IMR-90 (cell line): ENCODE data around the gene ITCH. TPM values are rescaled to one million over a fixed set of nuclear protein-coding genes. Genes with fewer than 3 reads are reported as not detected.

Source experiments
- ATAC-seq: fragments of 200-7000 bp; cut with Tn5 transposase; 2 replicates; pipeline ENCODE4 v1.9.1; 2020; ENCODE audit warnings: low read depth, mild to moderate bottlenecking, moderate library complexity
- BruUV-seq: library from RNA; stranded (reverse); fragments of 400-500 nt; replicated peaks from 2 replicates; lab custom pipeline; 2021; lab: Mats Ljungman, UMichigan
- CTCF ChIA-PET: fragments of 300-600 bp; formaldehyde crosslinking; extraction: SDS; loops from one replicate; lab custom pipeline; 2021; ENCODE audit warnings: antibody characterized with exemption; lab: Yijun Ruan, JAX
- POLR2A ChIA-PET: fragments of 300-600 bp; sonication (Branson Sonifier 250); formaldehyde crosslinking; loops from one replicate; lab custom pipeline; 2022; ENCODE audit warnings: antibody characterized with exemption; ENCODE audit not compliant: unreplicated experiment; lab: Charles Lee
- DNase-seq: peaks from one replicate; pipeline ENCODE4 v3.0.0; 2013
- H2AFZ ChIP-seq: replicated peaks from 2 replicates; pipeline ENCODE3; 2013; ENCODE audit warnings: low read length, mild to moderate bottlenecking; ENCODE audit not compliant: poor library complexity
- H2AK5ac ChIP-seq: 2 replicates; pipeline ENCODE4 v1.6.1; 2013; ENCODE audit warnings: low read depth, low read length, inconsistent platforms
- H2AK9ac ChIP-seq: replicated peaks from 2 replicates; pipeline ENCODE3; 2013; ENCODE audit warnings: mild to moderate bottlenecking, low read depth, low read length, moderate library complexity; ENCODE audit not compliant: poor library complexity
- H2BK120ac ChIP-seq: 2 replicates; pipeline ENCODE4 v1.6.1; 2013; ENCODE audit warnings: low read depth, low read length, inconsistent platforms
- H2BK15ac ChIP-seq: 3 replicates; pipeline ENCODE4 v1.6.1; 2013; ENCODE audit warnings: low read depth, low read length, inconsistent platforms
- H2BK20ac ChIP-seq: 2 replicates; pipeline ENCODE4 v1.6.1; 2013; ENCODE audit warnings: low read depth, mild to moderate bottlenecking, inconsistent platforms, low read length, moderate library complexity
- H2BK5ac ChIP-seq: 2 replicates; pipeline ENCODE4 v1.6.1; 2013; ENCODE audit warnings: mild to moderate bottlenecking, low read depth, low read length, inconsistent platforms; ENCODE audit not compliant: poor library complexity, severe bottlenecking
- H3K14ac ChIP-seq: replicated peaks from 2 replicates; pipeline ENCODE4 v1.6.1; 2013; ENCODE audit warnings: low read depth, low read length, inconsistent platforms
- H3K18ac ChIP-seq: 2 replicates; pipeline ENCODE4 v1.6.1; 2013; ENCODE audit warnings: low read depth, low read length, control low read depth
- H3K23ac ChIP-seq: 2 replicates; pipeline ENCODE4 v1.6.1; 2013; ENCODE audit warnings: low read depth, low read length, inconsistent platforms
- H3K27ac ChIP-seq: 2 replicates; pipeline ENCODE4 v1.5.1; 2013; ENCODE audit warnings: mild to moderate bottlenecking, control low read depth, low read length; ENCODE audit not compliant: insufficient read depth
- H3K27me3 ChIP-seq: 2 replicates; pipeline ENCODE4 v1.6.1; 2013; ENCODE audit warnings: low read length; ENCODE audit not compliant: control insufficient read depth, insufficient read depth
- H3K36me3 ChIP-seq: 2 replicates; pipeline ENCODE4 v1.6.1; 2013; ENCODE audit warnings: low read length, mixed read lengths; ENCODE audit not compliant: control insufficient read depth, insufficient read depth
- H3K4ac ChIP-seq: 2 replicates; pipeline ENCODE4 v1.6.1; 2013; ENCODE audit warnings: low read depth, low read length, inconsistent platforms
- H3K4me1 ChIP-seq: 2 replicates; pipeline ENCODE4 v1.6.1; 2013; ENCODE audit warnings: low read length, mixed read lengths; ENCODE audit not compliant: control insufficient read depth, insufficient read depth
- H3K4me2 ChIP-seq: 2 replicates; pipeline ENCODE4 v1.6.1; 2013; ENCODE audit warnings: low read depth, mild to moderate bottlenecking, control low read depth, low read length, moderate library complexity
- H3K4me3 ChIP-seq: 2 replicates; pipeline ENCODE4 v1.5.1; 2013; ENCODE audit warnings: low read depth, mild to moderate bottlenecking, control low read depth, low read length, moderate library complexity; ENCODE audit not compliant: insufficient read depth
- H3K56ac ChIP-seq: 2 replicates; pipeline ENCODE4 v1.6.1; 2013; ENCODE audit warnings: low read length, inconsistent platforms; ENCODE audit not compliant: insufficient read depth; ENCODE audit errors: extremely low read depth
- H3K79me1 ChIP-seq, 2 experiments: 2 replicates each; pipeline ENCODE4 v1.6.1; 2013; ENCODE audit warnings: low read length in 2 of 2, inconsistent platforms in 1 of 2, low read depth in 1 of 2
- H3K9ac ChIP-seq: 2 replicates; pipeline ENCODE4 v1.6.1; 2013; ENCODE audit warnings: low read depth, low read length, control low read depth
- H3K9me1 ChIP-seq: 2 replicates; pipeline ENCODE4 v1.6.1; 2013; ENCODE audit warnings: low read length, inconsistent platforms; ENCODE audit not compliant: insufficient read depth
- H3K9me3 ChIP-seq: 2 replicates; pipeline ENCODE4 v1.6.1; 2013; ENCODE audit warnings: low read length; ENCODE audit not compliant: control insufficient read depth, insufficient read depth
- H4K20me1 ChIP-seq: 2 replicates; pipeline ENCODE4 v1.6.1; 2013; ENCODE audit warnings: low read length, inconsistent platforms; ENCODE audit not compliant: insufficient read depth
- H4K5ac ChIP-seq: 2 replicates; pipeline ENCODE4 v1.6.1; 2013; ENCODE audit warnings: mild to moderate bottlenecking, low read depth, low read length, control low read depth
- H4K8ac ChIP-seq, 2 experiments: 2 replicates each; pipeline ENCODE4 v1.6.1; 2013; ENCODE audit warnings: low read depth in 2 of 2, low read length in 2 of 2, control low read depth in 1 of 2, inconsistent platforms in 1 of 2
- H4K91ac ChIP-seq: 2 replicates; pipeline ENCODE4 v1.6.1; 2013; ENCODE audit warnings: low read depth, low read length, inconsistent platforms; ENCODE audit not compliant: insufficient read depth
- BHLHE40 ChIP-seq: fragments of 150-350 bp; IDR thresholded peaks from 2 replicates; pipeline ENCODE4 v1.6.1; 2016; ENCODE audit warnings: mild to moderate bottlenecking, low read depth, low read length
- CHD1 ChIP-seq: IDR thresholded peaks from 2 replicates; pipeline ENCODE4 v1.6.1; 2012; ENCODE audit warnings: low read depth, low read length, improper control_type of control experiment
- FOS ChIP-seq: fragments of 150-350 bp; IDR thresholded peaks from 2 replicates; pipeline ENCODE4 v1.6.1; 2016; ENCODE audit warnings: low read depth, low read length
- RFX5 ChIP-seq: IDR thresholded peaks from 2 replicates; pipeline ENCODE4 v1.8.0; 2012; ENCODE audit warnings: low read depth, mild to moderate bottlenecking, low read length, moderate library complexity
- SMC3 ChIP-seq: fragments of 150-350 bp; IDR thresholded peaks from 2 replicates; pipeline ENCODE4 v1.6.1; 2016; ENCODE audit warnings: low read depth, mild to moderate bottlenecking, antibody characterized with exemption, low read length, moderate library complexity
- USF2 ChIP-seq: fragments of 150-350 bp; IDR thresholded peaks from 2 replicates; pipeline ENCODE4 v1.6.1; 2017; ENCODE audit warnings: mild to moderate bottlenecking, antibody characterized with exemption, low read length, low read depth
- WGBS, 2 experiments: methylation state at CpG; one replicate each; pipeline versions ENCODE4 v1.1.5 to v1.1.7; 2013; ENCODE audit warnings: missing lambda C conversion rate in 2 of 2; ENCODE audit not compliant: insufficient read length in 1 of 2; ENCODE audit errors: extremely low coverage in 2 of 2; 5-methylcytosine and 5-hydroxymethylcytosine counted together
- dilution Hi-C: fragments of 300-500 bp; cut with HindIII; formaldehyde crosslinking; loops from one replicate; pipeline ENCODE4 v1.14.3; 2018; ENCODE audit warnings: low sequenced_read_pairs; ENCODE audit not compliant: unreplicated experiment
- in situ Hi-C: fragments of 300-500 bp; cut with MboI; formaldehyde crosslinking; loops from 3 replicates; pipeline ENCODE4 v1.14.3; 2019; ENCODE audit warnings: low sequenced_read_pairs, inconsistent platforms, mixed read lengths
- intact Hi-C: fragments of 100-400 bp; cut with micrococcal nuclease; formaldehyde crosslinking; loops from 2 replicates; pipeline ENCODE4 v1.10.0; 2022
- polyA plus RNA-seq, 3 experiments: library from polyadenylated mRNA; depleted of rRNA; stranded (reverse); fragments of >200 nt; gene quantifications; 2 replicates each; pipeline ENCODE4 v1.2.3, GENCODE V29; 2012; ENCODE audit warnings: low replicate concordance in 1 of 3
- total RNA-seq: library from RNA; depleted of rRNA; stranded (reverse); fragments of >200 nt; gene quantifications from 2 replicates; pipeline ENCODE4 v1.2.3, GENCODE V29; 2012

The ITCH gene
- total and polyA plus RNA-seq, 2 of the 4 experiments (the other 2 are of a cell fraction) = 12.7 to 94.6 TPM

GRCh38 chr20:34343458-34344211, 19.4 kb upstream of the ITCH start:
- H3K23ac ChIP-seq = no peak overlapping the region
- no peaks in the 10 kb centered on the region for H3K9me3 ChIP-seq
- no peak overlapping the region for H3K4ac ChIP-seq
- WGBS, 2 experiments = 88% methylated on average over 4 of the region's 10 CpGs; no CpG with 5 or more reads in 1 of the 2 experiments
- no peaks in the 10 kb centered on the region for H3K9me1 ChIP-seq
- H3K27ac ChIP-seq = no peak overlapping the region
- POLR2A ChIA-PET = no interaction called here
- H3K14ac ChIP-seq = no peak overlapping the region
- no peak overlapping the region for H4K8ac ChIP-seq
- ATAC-seq (no peak), DNase-seq (no peak)
- H2AK9ac ChIP-seq = no peak overlapping the region
- no peak overlapping the region for H3K4me3 ChIP-seq
- no TSS peak for BruUV-seq
- no peaks in the 10 kb centered on the region for H3K79me1 ChIP-seq
- no peaks in the 10 kb centered on the region for H3K4me1 ChIP-seq
- H4K5ac ChIP-seq = no peak overlapping the region
- 0 out of 2 replicates have a peak overlapping the region, but pooled peaks have one; percentile 6 for H2BK20ac ChIP-seq
- no peak overlapping the region for H3K18ac ChIP-seq
- peak overlapping the region; percentile 12 for H2AFZ ChIP-seq
- TF ChIP-seq FOS = no peak
- no peak for TF ChIP-seq CHD1
- TF ChIP-seq USF2 = no peak
- TF ChIP-seq SMC3 = no peak
- no peak for TF ChIP-seq BHLHE40
- no peak for TF ChIP-seq RFX5
- no peaks in the 10 kb centered on the region for H3K27me3 ChIP-seq
- dilution Hi-C loops (no loop called here), intact Hi-C loops (no loop called here), in situ Hi-C loops (no loop called here)
- H2AK5ac ChIP-seq = no peak overlapping the region
- no peak overlapping the region for H4K91ac ChIP-seq
- H4K20me1 ChIP-seq = no peaks in the 10 kb centered on the region
- no peak overlapping the region for H3K56ac ChIP-seq
- H2BK15ac ChIP-seq = no peak overlapping the region
- H2BK120ac ChIP-seq = no peak overlapping the region
- H3K4me2 ChIP-seq = no peak overlapping the region
- H2BK5ac ChIP-seq = no peak overlapping the region
- CTCF ChIA-PET = no interaction called here
- H3K9ac ChIP-seq = no peak overlapping the region
- H3K36me3 ChIP-seq = no peaks in the 10 kb centered on the region
